MG63 (cell line): Measurements from ENCODE around the gene RASD1. TPM values are rescaled to one million over a fixed set of nuclear protein-coding genes. Genes with fewer than 3 reads are reported as not detected.

ENCODE experiments used
- DNase-seq: peaks from one replicate; pipeline ENCODE4 v3.0.0-alpha.2; 2020
- H3K27me3 ChIP-seq: fragments of 250-450 bp; sonication (Bioruptor Pico); 2 replicates; pipeline ENCODE4 v1.5.1; 2020; ENCODE audit warnings: mild to moderate bottlenecking, moderate library complexity
- H3K36me3 ChIP-seq: fragments of 250-450 bp; sonication (Bioruptor Pico); 2 replicates; pipeline ENCODE4 v1.5.1; 2020; ENCODE audit warnings: mild to moderate bottlenecking, moderate library complexity
- H3K4me3 ChIP-seq: fragments of 250-450 bp; sonication (Bioruptor Pico); 2 replicates; pipeline ENCODE4 v1.5.1; 2020; ENCODE audit warnings: mild to moderate bottlenecking, moderate library complexity
- H3K9me3 ChIP-seq: fragments of 250-450 bp; sonication (Bioruptor Pico); 2 replicates; pipeline ENCODE4 v1.5.1; 2020; ENCODE audit warnings: mild to moderate bottlenecking, moderate library complexity
- total RNA-seq: library from RNA; depleted of rRNA; stranded (reverse); fragments of >200 nt; shearing (Covaris generic); gene quantifications from 2 replicates; pipeline ENCODE4 v1.2.3, GENCODE V29; 2014; ENCODE audit warnings: low replicate concordance; rRNA removed

The RASD1 gene, protein sequence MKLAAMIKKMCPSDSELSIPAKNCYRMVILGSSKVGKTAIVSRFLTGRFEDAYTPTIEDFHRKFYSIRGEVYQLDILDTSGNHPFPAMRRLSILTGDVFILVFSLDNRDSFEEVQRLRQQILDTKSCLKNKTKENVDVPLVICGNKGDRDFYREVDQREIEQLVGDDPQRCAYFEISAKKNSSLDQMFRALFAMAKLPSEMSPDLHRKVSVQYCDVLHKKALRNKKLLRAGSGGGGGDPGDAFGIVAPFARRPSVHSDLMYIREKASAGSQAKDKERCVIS
- total RNA-seq, result 0.67 and 5.6 TPM in 2 replicates

DNA sequence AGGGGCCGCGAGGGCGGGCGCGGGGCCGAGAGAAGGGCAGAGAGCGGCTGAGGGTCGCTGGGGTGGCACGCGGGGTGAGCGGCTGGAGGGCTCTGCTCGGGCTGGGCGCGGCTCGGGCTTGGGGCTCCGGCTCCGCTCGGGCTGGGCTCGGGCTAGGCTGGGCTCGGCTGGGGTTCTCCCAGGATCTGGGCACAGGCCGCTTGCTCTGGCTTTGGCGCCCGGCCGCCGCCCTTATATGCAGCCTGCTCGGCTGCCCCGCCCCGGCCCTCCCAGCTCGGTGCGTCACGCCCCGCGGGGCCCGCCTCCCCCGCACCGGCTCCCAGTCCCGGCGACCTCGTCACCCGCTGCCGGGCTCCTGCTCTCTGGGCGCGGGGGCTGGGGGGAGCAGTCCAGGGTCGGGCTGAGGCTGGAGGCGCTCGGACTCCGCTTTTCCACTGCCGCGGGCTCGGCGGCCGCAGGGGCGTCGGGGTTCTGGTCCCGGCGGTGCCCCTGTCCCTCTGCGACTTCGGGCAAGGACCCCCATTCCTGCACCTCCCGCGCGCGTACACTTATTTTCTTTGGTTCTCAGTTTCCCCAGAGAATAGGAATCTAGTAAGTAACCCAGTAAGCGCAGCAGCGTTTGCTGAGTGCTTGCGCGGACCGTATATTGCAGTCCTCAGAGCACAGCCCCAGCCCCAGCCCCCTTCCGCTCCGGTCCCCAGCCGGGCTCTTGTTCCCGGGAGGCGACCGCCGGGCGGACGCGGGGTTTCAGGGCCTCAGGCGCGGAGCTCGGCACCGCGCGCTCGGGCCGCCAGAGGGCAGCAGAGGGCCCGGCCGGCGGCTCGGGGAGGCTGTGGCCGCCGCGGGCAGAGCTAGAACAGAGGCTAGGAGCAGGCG, at the start of gene RASD1:
RASD1 (minus strand) TSS at position 207 of the 876 bp plus-strand sequence. CDS start 214 bp downstream, outside the sequence.
- H3K27me3 ChIP-seq, result no peaks in the 10 kb centered on the region
- H3K9me3 ChIP-seq, result no peaks in the 10 kb centered on the region
- H3K4me3 ChIP-seq, result peak within 1 kb of the TSS; percentile 52
- DNase-seq, result peak; percentile 87
- H3K36me3 ChIP-seq, result no peaks in the 10 kb centered on the region

DNA sequence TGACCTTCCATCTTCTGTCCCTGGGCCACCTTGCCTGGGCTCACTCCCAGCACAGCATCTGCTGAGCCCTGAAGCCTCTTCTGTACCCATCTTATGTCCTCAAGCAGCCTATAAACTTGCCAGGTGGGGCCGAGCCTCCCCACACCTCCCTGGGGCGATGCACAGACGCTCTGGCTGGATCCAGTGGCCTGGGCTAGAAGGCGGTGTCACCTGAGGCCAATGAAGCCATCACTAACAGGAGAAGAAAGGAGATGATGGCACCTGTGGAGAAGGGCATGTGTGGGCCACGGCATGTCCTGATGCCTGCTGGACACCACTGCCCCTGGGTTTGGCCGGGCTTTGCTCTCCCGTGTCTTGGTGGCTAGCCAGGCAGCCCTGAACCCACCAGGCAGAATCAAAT, 49.8 kb upstream of the RASD1 start:
- no peaks in the 10 kb centered on the region for H3K27me3 ChIP-seq
- DNase-seq, result no peak
- no peaks in the 10 kb centered on the region for H3K9me3 ChIP-seq
- H3K36me3 ChIP-seq, result no peaks in the 10 kb centered on the region
- no peak overlapping the region for H3K4me3 ChIP-seq

- peak; percentile 73 for DNase-seq
- H3K9me3 ChIP-seq, result no peaks in the 10 kb centered on the region
- no peaks in the 10 kb centered on the region for H3K36me3 ChIP-seq
- H3K27me3 ChIP-seq, result no peaks in the 10 kb centered on the region
- H3K4me3 ChIP-seq, result no peak overlapping the region
Observed at GRCh38 chr17:17545031-17545820, 49.0 kb upstream of the RASD1 start.

GRCh38 chr17:17542906-17543635, 46.9 kb upstream of the RASD1 start:
- no peak for DNase-seq
- no peaks in the 10 kb centered on the region for H3K36me3 ChIP-seq
- H3K27me3 ChIP-seq, result no peaks in the 10 kb centered on the region
- no peak overlapping the region for H3K4me3 ChIP-seq
- no peaks in the 10 kb centered on the region for H3K9me3 ChIP-seq

- Histone ChIP-seq H3K27me3 (no peaks in the 10 kb centered on the region), H3K36me3 (no peaks in the 10 kb centered on the region), H3K9me3 (no peaks in the 10 kb centered on the region), H3K4me3 (no peak overlapping the region)
- DNase-seq, result no peak
Observed at GRCh38 chr17:17541640-17542001, 45.4 kb upstream of the RASD1 start.

DNA sequence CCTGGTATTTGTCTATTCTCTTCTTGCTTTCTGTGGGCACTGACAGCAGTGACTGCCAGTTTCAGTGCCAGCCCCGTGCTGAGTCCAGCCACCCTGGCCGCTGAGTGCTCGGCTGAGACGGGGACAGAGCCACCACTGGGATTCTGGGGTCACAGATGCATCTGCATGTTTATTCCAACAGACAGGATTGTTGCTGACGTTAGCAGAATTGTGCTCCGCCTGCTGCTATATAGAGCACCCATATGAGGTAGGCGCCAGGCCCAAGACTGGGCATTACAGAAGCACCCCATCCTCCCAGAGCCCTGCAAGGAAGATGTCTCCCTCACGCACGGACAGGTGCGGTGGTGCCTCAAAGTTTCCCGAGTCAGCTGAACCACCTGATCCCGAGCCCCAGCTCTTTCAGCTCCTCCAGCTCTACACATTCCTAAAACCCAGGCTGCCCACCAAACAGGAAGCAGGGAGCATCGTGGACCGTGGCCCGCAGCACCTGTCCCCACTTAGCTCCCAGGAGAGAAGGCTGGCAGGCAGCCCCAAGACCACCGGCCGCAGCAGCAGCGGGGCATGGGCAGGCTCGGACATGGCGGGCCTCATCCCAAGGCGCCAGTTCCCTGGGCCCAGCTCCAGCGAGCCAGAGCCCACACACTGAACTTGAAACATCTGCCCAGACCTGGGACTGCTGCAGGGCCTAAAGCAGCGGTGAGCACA, 44.9 kb upstream of the RASD1 start:
- Histone ChIP-seq H3K9me3 (no peaks in the 10 kb centered on the region), H3K4me3 (no peak overlapping the region), H3K27me3 (no peaks in the 10 kb centered on the region), H3K36me3 (no peaks in the 10 kb centered on the region)
- DNase-seq, result no peak

- no peak overlapping the region for H3K4me3 ChIP-seq
- H3K9me3 ChIP-seq, result no peaks in the 10 kb centered on the region
- no peaks in the 10 kb centered on the region for H3K27me3 ChIP-seq
- H3K36me3 ChIP-seq, result no peaks in the 10 kb centered on the region
- DNase-seq, result no peak
Observed at GRCh38 chr17:17540278-17540906, 44.2 kb upstream of the RASD1 start.

- H3K36me3 ChIP-seq, result no peaks in the 10 kb centered on the region
- no peaks in the 10 kb centered on the region for H3K9me3 ChIP-seq
- no peak overlapping the region for H3K4me3 ChIP-seq
- H3K27me3 ChIP-seq, result no peaks in the 10 kb centered on the region
- no peak for DNase-seq
Observed at GRCh38 chr17:17539591-17539990, 43.4 kb upstream of the RASD1 start.

GRCh38 chr17:17538417-17539391, 42.5 kb upstream of the RASD1 start:
- no peaks in the 10 kb centered on the region for H3K36me3 ChIP-seq
- no peak overlapping the region for H3K4me3 ChIP-seq
- no peak for DNase-seq
- no peaks in the 10 kb centered on the region for H3K9me3 ChIP-seq
- H3K27me3 ChIP-seq, result no peaks in the 10 kb centered on the region

- Histone ChIP-seq H3K27me3 (no peaks in the 10 kb centered on the region), H3K36me3 (no peaks in the 10 kb centered on the region), H3K9me3 (no peaks in the 10 kb centered on the region), H3K4me3 (no peak overlapping the region)
- DNase-seq, result peak; percentile 28
Observed at GRCh38 chr17:17537311-17538099, 41.3 kb upstream of the RASD1 start.

DNA sequence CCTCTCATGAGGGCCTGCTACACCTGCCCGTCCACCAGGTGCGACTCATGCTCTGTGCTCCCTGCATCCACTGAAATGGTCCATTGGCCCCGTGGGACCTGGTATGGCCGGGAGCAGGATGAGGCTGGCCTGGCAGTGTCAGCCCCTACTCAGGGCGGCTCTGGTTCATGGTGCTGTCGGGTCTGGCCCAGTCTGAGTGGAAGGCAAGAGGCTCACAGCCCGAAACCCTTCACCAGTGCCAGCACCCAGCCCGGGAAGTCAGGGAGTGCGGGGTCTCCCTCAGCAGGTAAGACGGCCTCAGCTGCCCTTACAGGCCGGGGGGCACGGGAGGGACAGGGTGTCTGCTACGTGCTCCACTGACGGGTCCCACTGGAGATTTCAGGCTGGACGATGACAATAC, 40.5 kb upstream of the RASD1 start:
- H3K27me3 ChIP-seq, result no peaks in the 10 kb centered on the region
- H3K9me3 ChIP-seq, result no peaks in the 10 kb centered on the region
- no peak for DNase-seq
- H3K4me3 ChIP-seq, result no peak overlapping the region
- H3K36me3 ChIP-seq, result no peaks in the 10 kb centered on the region

DNA sequence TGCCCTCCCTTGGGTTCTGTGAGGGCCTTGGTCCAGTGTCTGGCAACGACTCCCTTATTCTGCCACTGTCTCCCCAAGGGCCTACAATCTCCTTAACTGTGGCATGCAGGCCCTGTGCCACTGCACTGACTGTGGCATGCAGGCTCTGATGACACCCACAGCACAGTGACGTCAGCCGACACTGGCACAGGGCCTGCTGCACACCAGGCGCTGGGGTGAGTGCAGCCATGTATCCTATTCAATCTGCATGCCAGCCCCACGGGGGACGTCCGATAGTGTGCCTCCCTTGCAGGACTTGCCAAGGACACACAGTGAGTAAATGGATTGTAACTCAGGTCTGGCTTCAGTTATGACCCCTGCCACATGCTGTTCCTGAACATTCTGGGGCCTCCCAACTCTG, 39.8 kb upstream of the RASD1 start:
- H3K36me3 ChIP-seq, result no peaks in the 10 kb centered on the region
- no peak overlapping the region for H3K4me3 ChIP-seq
- no peaks in the 10 kb centered on the region for H3K9me3 ChIP-seq
- peak; percentile 95 for DNase-seq
- no peaks in the 10 kb centered on the region for H3K27me3 ChIP-seq

GRCh38 chr17:17533901-17534441, 37.8 kb upstream of the RASD1 start:
- Histone ChIP-seq H3K36me3 (no peaks in the 10 kb centered on the region), H3K9me3 (no peaks in the 10 kb centered on the region), H3K4me3 (no peak overlapping the region), H3K27me3 (no peaks in the 10 kb centered on the region)
- DNase-seq, result no peak

DNA sequence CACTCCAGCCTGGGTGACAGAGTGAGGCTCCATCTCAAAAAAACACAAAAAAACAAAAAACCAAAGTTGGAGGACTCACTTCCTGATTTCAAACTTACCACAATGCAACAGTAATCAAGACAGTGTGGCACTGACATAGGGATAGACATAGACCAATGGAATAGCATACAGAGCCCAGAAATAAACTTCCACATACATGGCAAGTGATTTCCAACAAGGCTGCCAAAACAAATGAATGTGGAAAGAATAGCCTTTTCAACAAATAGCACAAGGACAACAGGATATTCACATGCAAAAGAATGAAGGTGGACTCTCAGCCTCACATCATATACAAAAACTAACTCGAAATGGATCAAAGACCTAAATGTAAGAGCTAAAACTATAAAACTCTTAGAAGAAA, 36.8 kb upstream of the RASD1 start:
- Histone ChIP-seq H3K36me3 (no peaks in the 10 kb centered on the region), H3K9me3 (no peaks in the 10 kb centered on the region), H3K27me3 (no peaks in the 10 kb centered on the region), H3K4me3 (no peak overlapping the region)
- DNase-seq, result no peak
